Endothelial cell (in vitro differentiated cells): ENCODE data around the gene RPN2. TPM values are rescaled to one million over a fixed set of nuclear protein-coding genes. Genes with fewer than 3 reads are reported as not detected.

Experiments
- DNase-seq: peaks from one replicate; pipeline ENCODE4 v3.0.0; 2021; ENCODE audit warnings: low spot score
- H3K27ac Mint-ChIP-seq: one replicate; pipeline ENCODE4 v1.8.0; 2021; ENCODE audit warnings: mixed read lengths, inconsistent platforms; ENCODE audit not compliant: unreplicated experiment
- H3K27me3 Mint-ChIP-seq: one replicate; pipeline ENCODE4 v1.8.0; 2021; ENCODE audit warnings: mild to moderate bottlenecking, moderate library complexity, mixed read lengths, inconsistent platforms; ENCODE audit not compliant: unreplicated experiment
- H3K36me3 Mint-ChIP-seq: one replicate; pipeline ENCODE4 v1.8.0; 2021; ENCODE audit warnings: mild to moderate bottlenecking, low read depth, mixed read lengths, inconsistent platforms; ENCODE audit not compliant: unreplicated experiment
- H3K4me1 Mint-ChIP-seq: one replicate; pipeline ENCODE4 v1.8.0; 2021; ENCODE audit warnings: mild to moderate bottlenecking, mixed read lengths, inconsistent platforms; ENCODE audit not compliant: unreplicated experiment
- H3K4me3 Mint-ChIP-seq: one replicate; pipeline ENCODE4 v1.8.0; 2021; ENCODE audit warnings: mild to moderate bottlenecking, mixed read lengths, inconsistent platforms; ENCODE audit not compliant: unreplicated experiment
- H3K9me3 Mint-ChIP-seq: one replicate; pipeline ENCODE4 v1.8.0; 2021; ENCODE audit warnings: mixed read lengths, inconsistent platforms; ENCODE audit not compliant: unreplicated experiment
- CTCF ChIP-seq: fragments of 200-600 bp; sonication (generic); IDR thresholded peaks from one replicate; pipeline ENCODE4 v1.5.0; 2021; ENCODE audit warnings: antibody characterized with exemption; ENCODE audit not compliant: unreplicated experiment
- total RNA-seq: library from RNA; stranded (reverse); fragmentation: NEBNext Ultra II Directional; extraction: Animal tissue kit (Norgen Biotek cat#: 25700); gene quantifications from one replicate; pipeline ENCODE4 v1.2.1, GENCODE V29; 2021; ENCODE audit not compliant: unreplicated experiment

The RPN2 gene
- total RNA-seq, 1 donor from 2014 or later = 187 TPM

DNA sequence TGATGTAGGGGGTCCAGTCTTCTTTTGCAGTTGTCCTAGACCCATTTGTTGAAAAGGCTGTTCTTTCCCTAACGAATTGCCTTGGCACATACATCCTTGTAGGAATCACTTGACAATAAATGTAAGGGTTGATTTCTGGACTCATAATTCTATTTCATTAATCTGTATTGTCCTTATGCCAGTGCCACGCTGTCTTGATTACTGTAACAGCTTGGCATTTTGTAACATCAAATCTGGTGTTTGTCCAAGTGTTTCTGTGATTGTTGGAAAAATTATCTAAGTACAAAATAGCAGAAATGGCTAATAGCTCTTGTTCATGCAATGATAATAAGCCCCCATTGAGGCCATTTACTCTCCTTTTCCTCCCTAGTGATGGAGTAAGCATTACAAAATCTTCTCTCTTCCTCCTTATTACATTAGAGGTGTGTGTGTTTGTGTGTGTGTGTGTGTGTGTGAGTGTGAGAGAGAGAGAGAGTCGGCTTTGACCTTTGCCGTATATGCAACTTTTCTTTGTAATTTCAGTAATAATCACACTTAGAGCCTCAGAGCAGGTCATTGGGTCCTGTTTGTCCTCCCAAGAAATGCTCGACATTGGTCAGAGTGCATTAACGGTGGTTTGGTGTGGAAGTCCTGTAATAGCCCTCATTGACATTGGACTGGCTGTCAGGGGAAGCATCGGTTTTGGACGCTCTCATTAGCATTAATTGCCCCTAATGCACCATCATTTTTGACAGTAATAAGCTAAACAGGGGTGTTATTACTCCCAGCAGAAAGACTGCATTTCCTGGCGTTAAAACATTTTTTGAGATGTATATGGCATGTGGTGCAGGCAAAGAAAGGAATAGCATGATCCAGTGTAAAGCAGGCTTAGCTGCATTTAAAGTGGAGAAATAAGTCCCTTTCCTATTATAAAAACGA lies 40.9 kb downstream of the RPN2 start:
- Mint-ChIP-seq H3K27me3 (no peaks in the 10 kb centered on the region), H3K4me3 (no peak overlapping the region), H3K4me1 (no peaks in the 10 kb centered on the region), H3K9me3 (no peaks in the 10 kb centered on the region), H3K36me3 (peaks cover 24% of the 10 kb centered on the region), H3K27ac (no peak overlapping the region)
- no peak for TF ChIP-seq CTCF
- DNase-seq = no peak

GRCh38 chr20:37220731-37221130 lies 41.6 kb downstream of the RPN2 start:
- no peak for DNase-seq
- Mint-ChIP-seq H3K4me3 (no peak overlapping the region), H3K27me3 (no peaks in the 10 kb centered on the region), H3K27ac (no peak overlapping the region), H3K36me3 (peaks cover 30% of the 10 kb centered on the region), H3K9me3 (no peaks in the 10 kb centered on the region), H3K4me1 (no peaks in the 10 kb centered on the region)
- no peak for TF ChIP-seq CTCF

GRCh38 chr20:37222086-37222485 lies 43.0 kb downstream of the RPN2 start:
- no peak for DNase-seq
- TF ChIP-seq CTCF = no peak
- Mint-ChIP-seq H3K27me3 (no peaks in the 10 kb centered on the region), H3K4me3 (no peak overlapping the region), H3K9me3 (no peaks in the 10 kb centered on the region), H3K36me3 (peaks cover 31% of the 10 kb centered on the region), H3K4me1 (no peaks in the 10 kb centered on the region), H3K27ac (no peak overlapping the region)

DNA sequence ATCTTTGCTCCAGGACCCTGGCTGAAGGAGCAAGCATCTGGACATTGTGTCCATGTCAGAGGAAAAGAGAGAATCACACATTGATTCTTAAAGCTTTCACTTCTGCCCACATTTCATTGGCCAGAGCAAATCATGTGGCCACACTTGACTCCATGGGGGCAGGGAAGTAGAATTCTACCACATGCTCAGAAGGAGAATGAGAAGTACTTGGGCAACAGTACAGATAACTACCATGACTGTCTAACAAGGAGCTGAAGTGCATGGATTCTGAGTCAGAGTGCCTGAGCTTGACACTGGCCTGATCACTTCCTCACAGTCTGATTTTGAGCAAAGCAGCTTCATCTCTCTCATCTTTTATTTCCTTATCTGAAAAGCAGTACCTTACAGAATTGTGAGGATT lies 43.9 kb downstream of the RPN2 start:
- Mint-ChIP-seq H3K4me3 (no peak overlapping the region), H3K27ac (no peak overlapping the region), H3K4me1 (no peaks in the 10 kb centered on the region), H3K27me3 (no peaks in the 10 kb centered on the region), H3K9me3 (no peaks in the 10 kb centered on the region), H3K36me3 (peaks cover 38% of the 10 kb centered on the region)
- TF ChIP-seq CTCF = no peak
- DNase-seq = no peak

GRCh38 chr20:37225146-37225545 lies 46.0 kb downstream of the RPN2 start:
- H3K4me1 Mint-ChIP-seq = no peaks in the 10 kb centered on the region
- peaks cover 51% of the 10 kb centered on the region for H3K36me3 Mint-ChIP-seq
- H3K27ac Mint-ChIP-seq = no peak overlapping the region

More at GRCh38 chr20:37225146-37225545, 46.0 kb downstream of the RPN2 start:
- Mint-ChIP-seq H3K27me3 (no peaks in the 10 kb centered on the region), H3K4me3 (no peak overlapping the region), H3K9me3 (no peaks in the 10 kb centered on the region)
- DNase-seq = no peak
- TF ChIP-seq CTCF = no peak
